GM08714 (cell line): ENCODE data around the gene ATP6V1G3.

Experiments used
- H3K4me3 ChIP-seq: fragments of 200-500 bp; sonication (Bioruptor generic); 2 replicates; pipeline ENCODE4 v1.5.1; 2014; ENCODE audit warnings: mild to moderate bottlenecking, low read length, inconsistent platforms
- ZNF274 ChIP-seq: IDR thresholded peaks from 2 replicates; pipeline ENCODE4 v1.6.1; 2012; ENCODE audit warnings: mild to moderate bottlenecking, low read depth, low read length

Gene ATP6V1G3

DNA sequence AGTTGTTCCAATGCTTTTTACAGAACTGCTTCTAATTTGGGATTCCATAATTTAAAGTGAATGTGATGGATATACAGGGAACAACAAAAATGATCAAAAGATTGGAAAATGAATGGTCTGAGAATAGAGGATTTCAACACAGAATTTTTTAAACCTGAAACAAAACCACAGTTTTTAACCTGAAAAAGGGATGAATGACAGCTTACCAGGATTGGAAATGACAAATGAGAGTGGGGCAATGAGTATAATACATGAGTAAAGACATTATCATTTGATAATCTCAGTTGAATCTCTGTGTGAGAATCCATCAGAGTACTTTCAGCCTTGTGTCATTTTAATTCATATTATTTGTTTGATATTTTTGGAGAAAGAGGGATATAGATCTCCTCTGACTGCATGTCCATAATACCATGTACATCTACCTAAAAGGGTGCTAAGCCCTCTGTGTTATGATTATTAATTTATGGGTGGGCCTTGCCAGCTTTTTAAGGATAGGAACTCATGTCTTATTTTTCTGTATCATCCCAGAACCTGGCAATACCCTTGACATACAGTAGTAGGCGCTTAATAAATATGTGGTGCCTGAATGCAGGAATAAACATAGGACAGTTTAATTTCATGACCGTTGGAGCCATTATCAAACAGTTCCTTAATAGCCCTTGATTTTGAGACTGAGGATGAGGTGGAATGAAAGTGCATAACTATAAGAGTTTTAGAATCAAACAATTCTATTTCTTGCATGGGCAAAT is 12.4 kb upstream of the ATP6V1G3 start:
- H3K4me3 ChIP-seq = no peak overlapping the region
- no peak for TF ChIP-seq ZNF274

DNA sequence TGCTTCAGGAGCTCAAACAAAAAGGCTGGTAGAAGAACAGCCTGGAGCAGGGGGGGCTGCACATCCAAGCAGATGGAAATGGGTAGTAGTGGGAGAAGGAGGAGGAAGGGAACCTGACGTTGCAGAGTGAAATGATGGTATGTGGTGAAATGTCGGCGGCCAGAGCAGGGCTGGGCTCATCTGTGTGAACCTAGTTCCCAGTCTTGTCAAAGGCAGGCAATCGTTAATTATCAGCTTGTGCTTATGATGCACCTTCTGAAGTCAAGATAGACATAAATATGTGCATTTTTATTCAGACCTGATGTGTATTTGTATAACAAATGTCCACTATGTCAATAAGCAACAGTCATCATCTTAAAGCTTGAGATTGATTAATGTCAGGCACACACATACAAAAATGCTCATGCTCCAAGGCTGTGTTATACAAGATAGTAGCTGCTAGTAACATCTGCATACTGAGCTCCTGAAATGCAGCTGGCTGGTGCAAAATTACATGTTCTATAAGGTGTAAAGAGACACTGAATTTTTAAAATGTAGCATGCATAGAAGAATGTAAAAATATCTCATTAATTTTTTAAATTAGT is 10.6 kb upstream of the ATP6V1G3 start:
- no peak for TF ChIP-seq ZNF274
- no peak overlapping the region for H3K4me3 ChIP-seq

DNA sequence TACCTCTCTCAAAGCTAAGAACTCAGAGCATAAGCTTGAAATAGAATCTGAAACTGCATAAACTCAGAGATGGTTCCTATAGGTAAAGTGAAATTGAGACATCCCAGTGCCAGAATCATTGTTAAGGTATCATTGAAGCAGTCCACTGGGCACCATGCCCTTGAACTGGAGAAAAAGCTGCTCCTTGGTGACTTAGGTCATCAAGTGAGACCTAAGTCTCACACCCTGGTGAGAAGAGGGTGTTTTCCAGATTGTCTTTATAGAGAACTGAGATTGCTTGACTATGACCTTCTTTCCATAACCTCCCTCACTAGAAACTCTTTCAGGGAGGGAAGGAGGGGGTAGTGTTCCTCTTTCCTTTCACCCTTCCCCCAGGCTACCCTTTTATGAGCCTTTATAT is 9.4 kb upstream of the ATP6V1G3 start:
- no peak overlapping the region for H3K4me3 ChIP-seq
- TF ChIP-seq ZNF274 = no peak

DNA sequence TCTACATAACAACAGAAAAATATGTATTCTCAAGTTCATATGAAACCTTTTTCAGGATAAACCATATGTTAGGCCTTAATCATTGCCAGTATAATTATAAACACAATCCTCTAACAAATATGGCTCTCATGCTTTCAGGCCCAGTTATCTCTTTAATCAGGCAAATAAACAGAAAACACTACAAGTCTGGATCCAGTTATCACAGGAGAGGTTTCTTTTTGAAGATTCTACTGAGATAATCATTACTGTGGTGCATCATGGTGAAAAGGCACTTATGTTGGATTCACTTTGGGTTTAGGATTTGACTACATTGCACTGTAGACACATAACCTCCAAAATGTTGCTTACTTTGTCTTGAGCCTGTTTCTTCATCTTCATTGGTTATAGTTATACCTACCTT is 8.4 kb upstream of the ATP6V1G3 start:
- H3K4me3 ChIP-seq = no peak overlapping the region
- no peak for TF ChIP-seq ZNF274

DNA sequence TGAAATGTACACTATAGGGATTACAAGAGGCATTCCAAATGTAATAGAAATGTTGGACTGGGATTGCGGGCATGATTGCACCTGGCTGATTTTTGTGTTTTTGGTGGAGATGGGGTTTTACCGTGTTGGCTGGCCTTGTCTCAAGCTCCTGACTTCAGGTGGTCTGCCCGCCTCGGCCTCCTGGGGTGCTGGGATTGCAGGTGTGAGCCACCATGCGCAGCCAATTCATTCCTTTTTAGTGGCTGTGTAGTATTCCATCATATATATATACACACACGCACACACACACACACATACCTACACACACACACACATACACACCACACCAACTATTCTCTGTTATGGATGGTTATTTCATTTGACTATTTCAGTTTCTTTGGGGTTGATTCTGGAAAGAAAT is 4.7 kb upstream of the ATP6V1G3 start:
- no peak overlapping the region for H3K4me3 ChIP-seq
- no peak for TF ChIP-seq ZNF274

DNA sequence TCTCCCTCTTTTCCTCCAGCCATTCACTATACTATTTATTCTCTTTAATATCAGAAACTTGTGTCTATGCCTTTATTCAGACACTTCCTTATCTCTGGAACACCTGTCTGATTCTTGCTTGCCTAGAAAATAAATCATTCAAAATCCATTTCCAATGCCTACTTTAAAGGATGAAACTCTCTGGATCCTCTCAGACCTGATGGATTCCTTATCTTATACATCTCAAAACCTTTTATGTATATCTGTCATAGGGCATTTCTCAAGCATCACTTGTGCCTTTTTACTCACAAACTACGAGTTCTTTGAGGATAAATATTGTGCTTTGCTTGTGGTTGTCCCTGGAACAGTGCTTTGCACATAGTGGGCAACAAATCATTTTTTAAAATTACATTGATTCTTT is 3.8 kb upstream of the ATP6V1G3 start:
- no peak overlapping the region for H3K4me3 ChIP-seq
- no peak for TF ChIP-seq ZNF274

DNA sequence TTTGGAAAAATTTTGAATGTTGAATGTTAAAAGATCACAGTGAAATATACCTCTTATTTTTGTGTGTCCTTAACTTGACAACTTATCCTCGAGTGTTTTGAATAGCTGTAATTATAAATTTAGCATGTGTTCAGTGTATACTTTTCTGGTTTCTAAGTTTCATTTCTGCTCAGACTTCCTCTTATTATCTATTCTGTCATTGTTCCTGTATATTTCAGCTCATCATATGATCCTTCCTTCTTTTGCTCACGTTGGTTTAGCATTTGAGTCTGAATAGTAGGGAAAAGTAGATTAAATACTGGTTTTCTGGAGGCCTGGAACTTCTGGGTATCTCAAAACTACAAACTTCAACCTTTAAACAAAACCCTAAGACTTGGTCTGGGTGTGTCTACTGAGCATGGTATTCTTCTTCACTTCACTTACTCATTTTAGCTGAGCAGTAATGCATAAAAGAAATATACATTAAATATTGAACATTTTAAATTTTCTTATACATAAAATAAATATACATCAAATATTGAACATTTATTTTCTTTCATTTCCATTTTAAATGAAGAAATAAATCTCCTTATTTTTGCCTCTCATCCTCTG is 3.3 kb upstream of the ATP6V1G3 start:
- TF ChIP-seq ZNF274 = no peak
- no peak overlapping the region for H3K4me3 ChIP-seq

DNA sequence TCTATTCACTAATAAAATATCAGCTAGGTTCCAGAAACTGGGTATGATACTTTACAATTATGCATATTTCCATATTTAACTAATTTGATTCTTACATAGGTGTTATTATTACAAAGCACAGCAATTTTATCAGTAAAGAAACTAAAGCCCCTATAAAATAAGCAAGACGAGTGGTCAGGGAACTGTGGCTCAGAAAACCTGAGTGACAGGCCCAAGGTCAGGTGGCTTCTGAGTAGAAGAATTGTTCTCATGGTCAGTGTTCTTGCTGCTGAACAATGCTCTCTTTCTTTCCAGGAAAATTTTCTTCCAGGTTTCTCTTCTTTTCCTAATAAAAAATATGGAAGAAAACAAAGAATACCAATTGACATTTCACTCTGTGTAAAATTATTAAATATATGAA is 2.2 kb upstream of the ATP6V1G3 start:
- H3K4me3 ChIP-seq = no peak overlapping the region
- no peak for TF ChIP-seq ZNF274

DNA sequence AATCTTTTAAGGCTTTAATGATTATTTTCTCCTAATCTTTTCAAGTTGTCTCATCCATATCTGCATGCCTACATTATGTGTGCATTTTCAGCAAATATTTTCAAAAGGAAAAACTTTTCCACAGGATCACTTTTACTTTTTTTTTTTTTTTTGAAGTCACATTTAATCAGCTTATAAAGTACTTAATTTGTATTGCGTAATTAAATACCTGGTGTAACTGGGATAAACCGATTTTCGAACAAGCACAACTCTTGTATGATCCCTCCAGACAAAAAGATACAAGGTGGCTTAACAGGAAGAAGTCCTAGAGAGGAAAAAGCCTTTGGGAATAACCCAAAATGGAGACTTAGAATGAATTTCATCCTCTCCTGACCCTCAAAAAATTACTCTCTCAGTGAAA is 1.3 kb upstream of the ATP6V1G3 start:
- TF ChIP-seq ZNF274 = no peak
- H3K4me3 ChIP-seq = no peak overlapping the region

DNA sequence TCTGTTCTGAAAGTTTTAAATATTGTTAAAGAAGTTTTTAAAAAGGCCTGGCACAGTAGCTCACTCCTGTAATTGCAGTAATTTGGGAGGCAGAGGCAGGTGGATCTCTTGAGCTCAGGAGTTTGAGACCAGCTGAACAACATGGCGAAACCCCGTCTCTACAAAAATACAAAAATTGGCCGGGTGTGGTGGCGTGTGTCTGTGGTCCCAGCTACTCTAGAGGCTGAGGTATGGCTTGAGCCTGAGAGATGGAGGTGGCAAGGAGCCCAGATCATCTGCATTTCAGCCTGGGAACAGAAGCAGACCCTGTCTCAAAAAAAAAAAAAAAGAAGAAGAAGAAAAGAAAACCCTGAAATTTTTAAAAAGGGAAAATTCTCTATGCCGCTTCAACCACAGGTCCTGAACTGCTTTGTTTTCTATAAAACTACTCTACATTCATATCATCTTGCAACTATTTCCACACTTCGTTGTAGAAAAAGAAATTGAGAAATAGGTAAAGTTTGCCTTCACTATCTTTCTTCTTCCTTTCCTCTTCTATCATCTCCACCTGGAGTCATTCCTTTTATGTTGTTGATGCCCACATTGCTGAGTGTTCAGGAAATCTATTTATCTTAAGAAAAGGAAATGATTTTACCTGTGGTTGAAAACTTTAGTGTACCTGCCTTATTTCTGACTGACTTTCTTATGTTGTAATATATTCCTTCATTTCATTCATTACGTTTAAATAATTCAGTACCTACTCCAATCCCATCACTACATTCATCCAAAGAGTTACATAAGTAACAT is 1.7 kb downstream of the ATP6V1G3 start:
- H3K4me3 ChIP-seq = no peak overlapping the region
- TF ChIP-seq ZNF274 = no peak

DNA sequence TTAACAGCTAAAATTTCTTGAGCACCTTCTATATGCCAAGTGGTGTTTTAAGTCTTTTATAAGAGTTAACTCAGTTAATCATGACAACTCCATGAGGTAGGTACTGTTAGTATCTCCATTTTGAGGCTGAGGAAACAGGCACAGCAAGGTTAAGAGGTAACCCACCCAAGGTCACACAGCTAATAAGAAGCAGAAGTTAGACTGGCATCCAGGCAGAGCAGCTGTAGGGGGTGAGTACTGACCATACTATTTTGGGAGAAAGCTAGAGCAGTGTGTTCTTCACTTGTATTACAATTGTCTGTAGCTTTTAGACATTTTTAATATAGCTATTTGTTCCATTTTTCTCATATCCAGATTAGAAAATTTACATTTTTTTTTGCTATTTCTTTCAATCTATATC is 4.8 kb downstream of the ATP6V1G3 start:
- TF ChIP-seq ZNF274 = no peak
- H3K4me3 ChIP-seq = no peak overlapping the region

DNA sequence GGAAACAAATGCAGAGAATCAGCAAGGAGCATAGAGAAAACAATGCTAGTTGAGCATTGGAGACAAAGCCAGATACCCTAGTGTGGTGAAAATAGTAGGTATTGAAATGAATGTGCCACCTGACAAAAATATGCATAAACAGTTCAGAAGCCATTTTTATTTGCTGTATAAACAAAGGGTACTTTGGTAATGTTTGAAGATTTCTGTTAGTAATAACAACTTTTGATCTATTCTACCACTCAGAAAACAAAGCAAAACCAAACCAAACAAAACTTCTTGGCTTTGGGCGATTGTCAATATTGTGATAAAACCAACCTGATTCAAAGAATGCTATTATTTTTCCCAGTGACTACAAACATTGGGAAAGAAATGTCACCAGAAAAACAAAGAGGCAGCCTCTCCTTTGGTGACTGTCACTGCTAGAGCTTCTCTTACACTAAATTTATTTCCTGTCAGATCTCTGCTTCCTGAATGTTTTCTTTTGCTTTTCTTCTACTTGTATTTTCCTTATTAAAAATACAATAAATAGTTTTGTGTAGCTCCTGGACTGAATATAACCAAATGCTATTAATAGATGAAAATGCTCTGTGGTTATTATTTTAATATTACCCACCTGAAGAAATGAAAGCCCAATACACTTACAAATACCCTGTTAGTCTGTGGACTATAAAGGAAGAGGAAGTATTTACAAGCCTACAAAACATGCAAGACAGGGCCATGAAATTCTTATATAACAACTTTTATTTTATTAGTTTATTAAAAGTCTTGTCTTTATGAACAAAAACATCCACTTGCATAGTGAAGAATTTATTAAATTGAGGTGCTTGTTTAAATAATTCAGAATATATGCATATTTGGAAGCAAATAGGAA is 5.7 kb downstream of the ATP6V1G3 start:
- TF ChIP-seq ZNF274 = no peak
- H3K4me3 ChIP-seq = no peak overlapping the region

DNA sequence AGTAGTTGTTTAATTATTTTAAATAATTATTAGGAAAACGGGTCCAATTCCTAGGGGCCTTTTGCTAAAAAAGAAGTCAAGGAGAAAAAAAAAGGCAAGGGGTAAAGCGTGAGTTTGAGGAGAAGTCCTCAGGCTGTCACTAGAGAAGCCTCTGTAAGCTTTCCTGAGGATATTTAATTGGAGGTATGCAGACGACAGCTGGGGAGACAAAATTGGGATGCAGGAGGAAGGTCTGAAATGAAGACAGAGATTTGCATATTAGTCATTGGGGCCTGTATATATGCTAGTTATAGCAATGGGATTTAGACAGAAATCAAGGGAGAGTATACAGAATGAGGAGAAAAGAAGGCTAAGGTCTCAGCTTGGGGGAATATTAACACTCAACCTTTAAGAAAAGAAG is 8.6 kb downstream of the ATP6V1G3 start:
- H3K4me3 ChIP-seq = no peak overlapping the region
- no peak for TF ChIP-seq ZNF274

DNA sequence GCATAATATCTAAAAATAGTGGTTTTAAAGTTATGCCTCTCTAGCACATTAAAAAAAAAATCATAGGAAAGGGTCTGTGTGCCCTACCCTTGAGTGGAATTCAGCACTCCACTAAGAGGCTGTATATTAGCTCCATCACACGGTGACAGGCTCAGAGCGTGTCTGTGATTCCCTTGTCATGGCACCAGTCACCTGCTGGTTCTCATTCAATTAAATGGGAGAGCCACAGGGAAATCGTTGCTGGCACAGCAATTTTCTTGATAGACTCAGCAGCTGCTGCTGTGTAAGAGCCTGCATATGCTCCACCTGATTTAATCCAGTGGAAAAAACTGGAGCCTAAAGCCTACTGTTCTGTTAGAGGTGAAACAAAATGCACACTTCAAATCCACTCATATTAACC is 9.5 kb downstream of the ATP6V1G3 start:
- no peak overlapping the region for H3K4me3 ChIP-seq
- no peak for TF ChIP-seq ZNF274
